ENCODE measurements around the gene TRIM24.

The TRIM24 gene

GRCh38 chr7:138630059-138630610, 170.1 kb downstream of the TRIM24 start:
- no peak for DNase-seq

GRCh38 chr7:138632384-138632783, 172.3 kb downstream of the TRIM24 start:
- DNase-seq, result no peak

GRCh38 chr7:138632826-138633602, 173.0 kb downstream of the TRIM24 start:
- DNase-seq, result no peak
